ENCODE results near the gene OPN1MW3.
"Not testable (repeated sequence)": the region's sequence is repeated elsewhere in the genome, so short reads cannot be mapped to it uniquely, and the experiment has no call there.

The OPN1MW3 gene

GRCh38 chrX:154257282-154257681 lies at the start of gene OPN1MW3:
Gene OPN1MW3, plus strand, starts transcription at chrX:154257582. Its CDS starts 38 bp downstream, at chrX:154257620.
- not testable (repeated sequence) for FAIRE-seq

DNA sequence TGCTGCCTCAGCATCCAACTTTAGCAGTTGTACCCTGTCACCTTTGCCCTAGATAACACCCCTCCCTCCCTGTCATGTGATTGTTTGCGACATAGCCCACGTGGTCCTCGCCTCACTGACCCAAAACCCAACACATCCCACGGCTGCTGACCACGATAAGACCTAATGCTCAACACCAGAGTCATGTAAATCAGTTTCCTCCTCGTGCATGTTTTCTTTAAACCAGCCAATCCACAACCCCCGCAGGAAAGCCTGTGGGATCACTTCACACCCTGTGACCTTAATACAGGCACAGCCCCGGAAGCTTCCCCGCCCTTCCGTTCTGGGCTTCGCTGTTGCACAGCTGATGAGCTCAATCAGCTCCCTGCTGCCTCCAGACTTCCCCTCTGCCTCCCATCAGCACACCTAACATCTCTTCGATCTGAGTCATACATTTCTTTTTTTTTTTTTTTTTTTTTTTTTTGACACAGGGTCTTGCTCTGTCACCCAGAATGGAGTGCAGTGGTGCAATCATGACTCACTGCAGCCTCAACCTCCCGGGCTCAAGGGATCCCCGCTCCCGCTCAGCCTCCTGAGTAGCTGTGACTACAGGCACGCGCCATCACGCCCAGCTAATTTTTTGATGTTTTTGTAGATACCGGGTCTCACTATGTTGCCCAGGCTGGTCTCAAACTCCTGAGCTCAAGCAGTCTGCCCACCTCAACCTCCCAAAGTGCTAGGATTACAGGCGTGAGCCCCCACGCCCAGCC lies 47.5 kb upstream of the OPN1MW3 start:
- not testable (repeated sequence) for FAIRE-seq

DNA sequence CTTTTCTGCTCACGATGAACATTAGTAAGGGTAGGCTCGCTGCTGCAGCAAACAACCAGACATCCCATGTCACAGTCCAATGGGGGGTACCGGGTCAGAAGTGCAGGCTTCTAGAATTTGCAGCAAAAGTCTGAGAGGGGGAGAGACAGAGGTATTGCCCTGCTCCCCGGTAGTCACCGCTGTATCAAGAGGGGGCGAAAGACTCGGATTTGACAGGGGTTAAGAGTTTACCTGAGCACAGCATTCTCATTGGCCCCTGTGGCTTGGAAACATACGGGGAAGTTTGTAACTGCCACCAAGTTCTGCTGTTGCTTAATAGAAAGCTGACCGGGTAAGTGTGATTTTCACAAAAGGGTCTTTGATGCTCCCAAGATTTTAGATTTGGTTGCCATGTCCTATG lies 46.3 kb upstream of the OPN1MW3 start:
- FAIRE-seq = not testable (repeated sequence)

GRCh38 chrX:154211499-154211898 lies 45.9 kb upstream of the OPN1MW3 start:
- FAIRE-seq = not testable (repeated sequence)

- FAIRE-seq = not testable (repeated sequence)
Observed at GRCh38 chrX:154219456-154219855, 37.9 kb upstream of the OPN1MW3 start, which contains the start of gene OPN1MW2. Gene OPN1MW2, plus strand, starts transcription at chrX:154219756. Its CDS starts 60 bp downstream, at chrX:154219816.

DNA sequence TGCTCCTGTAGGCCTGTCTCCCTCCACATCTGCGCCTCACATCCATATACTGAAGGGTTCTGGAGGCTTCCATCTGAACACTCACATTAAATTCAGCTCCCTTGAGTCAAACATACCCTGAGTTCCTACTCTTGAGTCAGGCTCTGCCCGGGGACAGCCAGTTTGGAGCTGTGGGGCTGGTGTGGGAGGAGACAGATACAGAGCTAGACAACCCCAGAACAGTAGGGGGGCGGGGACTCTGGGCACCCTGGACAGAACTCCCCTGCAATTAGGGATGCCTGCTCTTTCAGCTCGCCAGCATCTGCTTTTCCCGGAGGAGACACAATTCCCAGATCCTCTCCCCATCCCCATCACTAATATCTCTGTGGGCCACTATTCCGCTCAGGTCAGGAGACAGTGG lies 32.1 kb upstream of the OPN1MW3 start:
- FAIRE-seq = not testable (repeated sequence)

- not testable (repeated sequence) for FAIRE-seq
Observed at GRCh38 chrX:154226706-154227105, 30.7 kb upstream of the OPN1MW3 start.

- FAIRE-seq = not testable (repeated sequence)
Observed at GRCh38 chrX:154231443-154231842, 25.9 kb upstream of the OPN1MW3 start.

- FAIRE-seq = not testable (repeated sequence)
Observed at GRCh38 chrX:154233620-154234019, 23.8 kb upstream of the OPN1MW3 start.

GRCh38 chrX:154238939-154239559 lies 18.3 kb upstream of the OPN1MW3 start:
- not testable (repeated sequence) for FAIRE-seq

GRCh38 chrX:154239982-154240503 lies 17.3 kb upstream of the OPN1MW3 start:
- FAIRE-seq = not testable (repeated sequence)

- FAIRE-seq = not testable (repeated sequence)
Observed at GRCh38 chrX:154247377-154248045, 9.9 kb upstream of the OPN1MW3 start.

GRCh38 chrX:154248076-154248475 lies 9.3 kb upstream of the OPN1MW3 start:
- not testable (repeated sequence) for FAIRE-seq

- not testable (repeated sequence) for FAIRE-seq
Observed at GRCh38 chrX:154258711-154259110, 1.3 kb downstream of the OPN1MW3 start.

- not testable (repeated sequence) for FAIRE-seq
Observed at GRCh38 chrX:154263072-154263471, 5.7 kb downstream of the OPN1MW3 start.

DNA sequence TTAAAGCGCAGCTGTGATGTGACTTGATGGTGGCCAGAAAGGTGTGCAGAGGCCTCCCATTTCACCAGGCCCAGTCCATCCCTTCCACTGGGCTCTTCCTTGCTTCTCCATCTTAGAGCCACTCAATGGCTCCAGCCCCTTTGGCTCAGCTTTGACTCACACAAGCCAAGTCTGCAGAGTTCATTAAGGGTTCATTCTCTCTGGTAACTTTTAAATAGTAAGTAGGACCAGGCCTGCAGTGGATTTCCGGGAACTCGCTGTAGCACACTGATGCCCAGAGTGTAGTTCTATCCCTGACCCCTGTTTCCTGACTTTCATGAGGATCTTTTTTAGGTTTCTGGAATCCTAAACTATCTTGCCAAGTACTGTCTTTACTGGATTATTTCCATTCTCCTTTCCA lies 11.9 kb downstream of the OPN1MW3 start:
- FAIRE-seq = not testable (repeated sequence)

DNA sequence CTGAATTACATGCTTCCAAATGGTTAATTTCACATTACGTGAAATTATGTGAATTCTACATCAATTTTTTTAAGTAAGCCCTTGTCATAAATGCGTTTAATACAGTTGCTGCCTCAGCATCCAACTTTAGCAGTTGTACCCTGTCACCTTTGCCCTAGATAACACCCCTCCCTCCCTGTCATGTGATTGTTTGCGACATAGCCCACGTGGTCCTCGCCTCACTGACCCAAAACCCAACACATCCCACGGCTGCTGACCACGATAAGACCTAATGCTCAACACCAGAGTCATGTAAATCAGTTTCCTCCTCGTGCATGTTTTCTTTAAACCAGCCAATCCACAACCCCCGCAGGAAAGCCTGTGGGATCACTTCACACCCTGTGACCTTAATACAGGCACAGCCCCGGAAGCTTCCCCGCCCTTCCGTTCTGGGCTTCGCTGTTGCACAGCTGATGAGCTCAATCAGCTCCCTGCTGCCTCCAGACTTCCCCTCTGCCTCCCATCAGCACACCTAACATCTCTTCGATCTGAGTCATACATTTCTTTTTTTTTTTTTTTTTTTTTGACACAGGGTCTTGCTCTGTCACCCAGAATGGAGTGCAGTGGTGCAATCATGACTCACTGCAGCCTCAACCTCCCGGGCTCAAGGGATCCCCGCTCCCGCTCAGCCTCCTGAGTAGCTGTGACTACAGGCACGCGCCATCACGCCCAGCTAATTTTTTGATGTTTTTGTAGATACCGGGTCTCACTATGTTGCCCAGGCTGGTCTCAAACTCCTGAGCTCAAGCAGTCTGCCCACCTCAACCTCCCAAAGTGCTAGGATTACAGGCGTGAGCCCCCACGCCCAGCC lies 27.3 kb downstream of the OPN1MW3 start:
- FAIRE-seq = not testable (repeated sequence)

GRCh38 chrX:154286406-154286805 lies 29.0 kb downstream of the OPN1MW3 start:
- FAIRE-seq = not testable (repeated sequence)

GRCh38 chrX:154294791-154295574 lies 37.6 kb downstream of the OPN1MW3 start, which contains the start of gene TEX28:
Gene TEX28, minus strand, starts transcription at chrX:154295124. Its CDS starts 3,007 bp downstream, at chrX:154292117.
- FAIRE-seq = no peak

GRCh38 chrX:154295664-154296310 lies 38.4 kb downstream of the OPN1MW3 start, which contains the start of gene TKTL1:
Gene TKTL1, plus strand, starts transcription at chrX:154295795. Its CDS starts 65 bp downstream, at chrX:154295860.
- FAIRE-seq = no peak

DNA sequence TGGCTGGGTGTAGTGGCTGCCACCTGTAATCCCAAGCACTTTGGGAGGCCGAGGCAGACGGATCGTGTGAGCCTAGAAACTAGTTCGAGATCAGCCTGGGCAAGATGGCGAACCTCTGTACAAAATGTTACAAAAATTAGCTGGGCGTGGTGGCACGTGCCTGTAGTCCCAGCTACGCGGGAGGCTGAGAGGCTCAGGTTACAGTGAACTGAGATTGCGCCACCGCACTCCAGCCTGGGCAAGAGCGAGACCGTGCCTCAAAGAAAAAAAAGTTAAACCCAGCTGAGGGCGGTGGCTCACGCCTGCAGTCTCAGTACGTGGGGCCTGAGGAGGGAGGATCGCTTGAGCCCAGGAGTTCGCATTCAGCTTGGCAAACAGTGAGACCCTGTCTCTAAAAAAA lies 39.3 kb downstream of the OPN1MW3 start:
- FAIRE-seq = no peak

Measured in islet of Langerhans (tissue), 1 donor.